OCI-LY1 (cell line): ENCODE measurements around the gene RSRC2.
"Not testable (repeated sequence)": the region's sequence is repeated elsewhere in the genome, so short reads cannot be mapped to it uniquely, and the experiment has no call there.

Source experiments
- H2AFZ ChIP-seq: fragments of 200-600 bp; sonication (generic), shearing (Covaris generic); 2 replicates; pipeline ENCODE4 v1.6.0; 2014; ENCODE audit warnings: antibody characterized with exemption, mild to moderate bottlenecking, low read length
- H3F3A ChIP-seq: fragments of 200-600 bp; sonication (generic), shearing (Covaris generic); 2 replicates; pipeline ENCODE4 v1.6.0; 2014; ENCODE audit warnings: mild to moderate bottlenecking, antibody characterized with exemption, low read length, moderate library complexity; ENCODE audit not compliant: insufficient read depth
- H3K27ac ChIP-seq: fragments of 200-600 bp; sonication (generic); 2 replicates; pipeline ENCODE4 v1.5.1; 2014; ENCODE audit warnings: low read length, mixed run types, mild to moderate bottlenecking, low read depth; ENCODE audit not compliant: poor library complexity, severe bottlenecking
- H3K27me3 ChIP-seq: fragments of 200-600 bp; sonication (generic); 2 replicates; pipeline ENCODE4 v1.6.0; 2014; ENCODE audit warnings: antibody characterized with exemption, mild to moderate bottlenecking, low read length, moderate library complexity; ENCODE audit not compliant: insufficient read depth
- H3K36me3 ChIP-seq: fragments of 200-600 bp; sonication (generic); 2 replicates; pipeline ENCODE4 v1.6.1; 2014; ENCODE audit warnings: mild to moderate bottlenecking, antibody characterized with exemption, low read length, moderate library complexity, mixed read lengths; ENCODE audit not compliant: insufficient read depth
- H3K4me1 ChIP-seq: fragments of 200-600 bp; sonication (generic); 2 replicates; pipeline ENCODE4 v1.5.1; 2014; ENCODE audit warnings: mild to moderate bottlenecking, low read length, moderate library complexity; ENCODE audit not compliant: insufficient read depth, severe bottlenecking
- H3K4me2 ChIP-seq: fragments of 200-600 bp; sonication (generic), shearing (Covaris generic); 2 replicates; pipeline ENCODE4 v1.6.1; 2014; ENCODE audit warnings: low read length
- H3K4me3 ChIP-seq: fragments of 200-600 bp; sonication (generic); 2 replicates; pipeline ENCODE4 v1.5.1; 2014; ENCODE audit warnings: low read length, low read depth, mild to moderate bottlenecking, mixed read lengths; ENCODE audit not compliant: poor library complexity, severe bottlenecking
- H3K79me2 ChIP-seq: fragments of 200-600 bp; shearing (Covaris generic); 2 replicates; pipeline ENCODE4 v1.6.1; 2016; ENCODE audit warnings: mixed run types, low read length, mixed read lengths; ENCODE audit not compliant: insufficient read depth
- H3K9ac ChIP-seq: fragments of 200-600 bp; sonication (generic), shearing (Covaris generic); 2 replicates; pipeline ENCODE4 v1.6.1; 2014; ENCODE audit warnings: mild to moderate bottlenecking, low read length, mixed read lengths
- H3K9me2 ChIP-seq: fragments of 200-600 bp; sonication (generic), shearing (Covaris generic); 2 replicates; pipeline ENCODE4 v1.6.1; 2014; ENCODE audit warnings: low read depth, mild to moderate bottlenecking, low read length, mixed read lengths
- H3K9me3 ChIP-seq: fragments of 200-600 bp; shearing (Covaris generic); 2 replicates; pipeline ENCODE4 v1.6.1; 2014; ENCODE audit warnings: low read length, mixed read lengths
- H4K20me1 ChIP-seq: fragments of 200-600 bp; sonication (generic), shearing (Covaris generic); 2 replicates; pipeline ENCODE4 v1.6.0; 2016; ENCODE audit warnings: mild to moderate bottlenecking, low read length; ENCODE audit not compliant: insufficient read depth
- CTCF ChIP-seq: fragments of 200-600 bp; sonication (generic), shearing (Covaris generic); IDR thresholded peaks from 2 replicates; pipeline ENCODE4 v1.5.1; 2017; ENCODE audit warnings: mild to moderate bottlenecking, antibody characterized with exemption, low read length, moderate library complexity, mixed read lengths
- EZH2 ChIP-seq: fragments of 200-600 bp; sonication (generic), shearing (Covaris generic); IDR thresholded peaks from 2 replicates; pipeline ENCODE4 v1.8.0; 2017; ENCODE audit warnings: borderline replicate concordance, mixed run types, mild to moderate bottlenecking, antibody characterized with exemption, low read length, moderate library complexity, mixed read lengths

The RSRC2 gene

DNA sequence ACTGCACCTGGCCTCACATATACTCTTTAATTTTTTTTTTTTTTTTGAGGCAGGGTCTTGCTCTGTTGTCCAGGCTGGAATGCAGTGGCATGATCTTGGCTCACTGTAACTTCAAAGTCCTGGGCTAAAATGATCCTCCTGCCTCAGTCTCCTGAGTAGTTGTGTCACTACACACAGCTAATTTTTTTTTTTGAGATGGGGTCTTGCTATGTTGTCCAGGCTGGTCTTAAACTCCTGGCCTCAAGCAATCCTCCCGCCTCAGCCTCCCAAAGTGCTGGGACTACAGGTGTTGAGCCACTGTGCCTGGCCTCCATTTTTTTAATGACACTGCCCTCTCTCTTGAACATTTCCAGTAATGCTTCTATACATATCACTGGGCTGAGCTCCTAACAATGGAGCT, 42.4 kb downstream of the RSRC2 start:
- not testable (repeated sequence) for H3K9me2 ChIP-seq, H3K4me3 ChIP-seq, H3K27me3 ChIP-seq, H3K27ac ChIP-seq, H3K9ac ChIP-seq, H4K20me1 ChIP-seq, H3K9me3 ChIP-seq, H3K79me2 ChIP-seq, H3K4me1 ChIP-seq, H3F3A ChIP-seq, H3K4me2 ChIP-seq, H2AFZ ChIP-seq
- H3K36me3 ChIP-seq: peaks cover 93% of the 10 kb centered on the region

- peaks cover 93% of the 10 kb centered on the region for H3K36me3 ChIP-seq
- no peak overlapping the region for H2AFZ ChIP-seq
Observed at GRCh38 chr12:122483969-122484368, 42.8 kb downstream of the RSRC2 start.

GRCh38 chr12:122481861-122482260, 44.9 kb downstream of the RSRC2 start:
- TF ChIP-seq EZH2: no peak
- TF ChIP-seq CTCF: no peak
- H3K79me2 ChIP-seq: no peaks in the 10 kb centered on the region
- H2AFZ ChIP-seq: no peak overlapping the region
- no peak overlapping the region for H3K4me2 ChIP-seq
- no peak overlapping the region for H3K4me3 ChIP-seq
- no peaks in the 10 kb centered on the region for H3F3A ChIP-seq
- peaks cover 93% of the 10 kb centered on the region for H3K36me3 ChIP-seq
- H3K4me1 ChIP-seq: no peaks in the 10 kb centered on the region
- no peak overlapping the region for H3K27ac ChIP-seq
- H3K9me3 ChIP-seq: no peaks in the 10 kb centered on the region
- H3K9ac ChIP-seq: no peak overlapping the region
- H3K27me3 ChIP-seq: no peaks in the 10 kb centered on the region
- H4K20me1 ChIP-seq: no peaks in the 10 kb centered on the region
- H3K9me2 ChIP-seq: no peaks in the 10 kb centered on the region

More at GRCh38 chr12:122483969-122484368, 42.8 kb downstream of the RSRC2 start:
- Histone ChIP-seq H3K79me2 (no peaks in the 10 kb centered on the region), H3K4me1 (no peaks in the 10 kb centered on the region), H3F3A (no peaks in the 10 kb centered on the region), H3K27ac (no peak overlapping the region), H3K9ac (no peak overlapping the region), H4K20me1 (no peaks in the 10 kb centered on the region), H3K9me2 (no peaks in the 10 kb centered on the region), H3K9me3 (no peaks in the 10 kb centered on the region), H3K27me3 (no peaks in the 10 kb centered on the region), H3K4me3 (no peak overlapping the region), H3K4me2 (no peak overlapping the region)
- TF ChIP-seq CTCF: no peak
- no peak for TF ChIP-seq EZH2

DNA sequence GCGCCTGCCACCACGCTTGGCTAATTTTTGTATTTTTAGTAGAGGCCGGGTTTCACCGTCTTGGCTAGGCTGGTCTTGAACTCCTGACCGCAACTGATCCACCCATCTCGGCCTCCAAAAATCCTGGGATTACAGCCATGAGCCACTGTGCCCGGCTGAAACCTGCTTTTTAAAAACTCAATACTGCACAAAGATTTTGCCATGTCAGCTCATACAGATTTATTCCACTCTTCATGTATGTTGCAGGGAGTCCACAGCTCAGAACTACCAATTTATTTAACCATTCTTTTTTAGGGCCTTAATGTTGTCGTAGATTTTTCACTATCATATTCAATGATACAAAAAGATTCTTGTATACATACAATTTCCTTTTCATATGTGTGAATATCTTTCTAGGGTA, 46.0 kb downstream of the RSRC2 start:
- H3K4me1 ChIP-seq: no peaks in the 10 kb centered on the region
- no peaks in the 10 kb centered on the region for H3F3A ChIP-seq
- H3K4me2 ChIP-seq: no peak overlapping the region
- H3K79me2 ChIP-seq: no peaks in the 10 kb centered on the region
- H3K9me3 ChIP-seq: no peaks in the 10 kb centered on the region
- peaks cover 93% of the 10 kb centered on the region for H3K36me3 ChIP-seq
- H3K4me3 ChIP-seq: no peak overlapping the region
- H3K9me2 ChIP-seq: no peaks in the 10 kb centered on the region
- H3K27me3 ChIP-seq: no peaks in the 10 kb centered on the region
- H2AFZ ChIP-seq: no peak overlapping the region
- TF ChIP-seq EZH2 (no peak), CTCF (no peak)
- no peaks in the 10 kb centered on the region for H4K20me1 ChIP-seq
- no peak overlapping the region for H3K27ac ChIP-seq
- no peak overlapping the region for H3K9ac ChIP-seq
